ENCODE results near the gene ADGRG2. TPM values are rescaled to one million over a fixed set of nuclear protein-coding genes. Genes with fewer than 3 reads are reported as not detected.

ADGRG2 gene
- total RNA-seq, 4 donors from 2014 or later: 1.3 to 3.8 (median 2.0) TPM

DNA sequence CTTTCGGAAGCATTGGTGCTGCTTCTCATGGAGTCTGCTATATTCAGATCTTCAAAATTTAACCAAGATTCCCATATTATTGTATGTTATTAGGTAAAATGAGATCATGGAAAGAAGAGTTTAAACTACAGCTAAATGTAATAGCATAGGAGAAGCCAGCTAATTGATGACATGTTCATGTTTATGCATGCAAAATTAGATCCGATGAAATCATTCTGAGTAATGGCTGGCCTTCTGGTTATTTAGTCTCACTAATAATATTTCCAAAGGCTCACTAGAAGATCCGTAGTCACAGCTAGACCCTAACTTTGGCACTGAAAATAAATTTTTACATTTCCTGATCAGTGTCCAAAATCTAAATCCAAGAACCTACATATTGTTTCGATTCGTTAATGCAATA, 118.5 kb downstream of the ADGRG2 start:
- no peak for ATAC-seq
- TF ChIP-seq POLR2AphosphoS5 (IDR thresholded peaks at IDR 0.05) (no peak), EP300 (IDR thresholded peaks at IDR 0.05) (no peak)
- Histone ChIP-seq H3K9me3 (no peaks in the 10 kb centered on the region), H3K4me3 (no peak overlapping the region), H3K27ac (no peak overlapping the region), H3K36me3 (no peaks in the 10 kb centered on the region), H3K4me1 (peaks cover 0 to 7% (median 0%) of the 10 kb centered on the region in 3 donors), H3K27me3 (no peaks in the 10 kb centered on the region)
- WGBS, 2 donors (ENCODE audit: low coverage in 1 of 2): 85 to 86% methylated on average over 5 of the region's 5 CpGs

DNA sequence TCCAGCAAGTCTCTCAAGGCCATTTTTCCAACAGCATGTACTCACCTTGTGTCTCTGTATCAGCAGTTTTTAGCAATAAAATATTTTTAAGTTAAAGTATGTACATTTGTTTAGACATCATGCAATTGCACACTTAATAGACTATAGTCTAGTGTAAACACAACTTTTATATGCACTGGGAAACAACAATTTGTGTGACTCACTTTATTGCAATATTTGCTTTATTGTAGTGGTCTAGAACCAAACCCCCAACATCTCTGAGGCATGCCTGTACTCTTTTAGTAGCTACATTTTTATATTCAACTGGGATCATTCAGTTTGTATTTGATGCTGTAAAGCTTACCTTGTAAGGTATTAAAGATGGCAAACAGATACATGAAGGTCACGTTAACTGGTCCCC, 123.6 kb downstream of the ADGRG2 start:
- TF ChIP-seq EP300 (IDR thresholded peaks at IDR 0.05) (no peak), POLR2A (IDR thresholded peaks at IDR 0.05) (no peak), POLR2AphosphoS5 (IDR thresholded peaks at IDR 0.05) (no peak)
- TF ChIP-seq, protein P1, sequence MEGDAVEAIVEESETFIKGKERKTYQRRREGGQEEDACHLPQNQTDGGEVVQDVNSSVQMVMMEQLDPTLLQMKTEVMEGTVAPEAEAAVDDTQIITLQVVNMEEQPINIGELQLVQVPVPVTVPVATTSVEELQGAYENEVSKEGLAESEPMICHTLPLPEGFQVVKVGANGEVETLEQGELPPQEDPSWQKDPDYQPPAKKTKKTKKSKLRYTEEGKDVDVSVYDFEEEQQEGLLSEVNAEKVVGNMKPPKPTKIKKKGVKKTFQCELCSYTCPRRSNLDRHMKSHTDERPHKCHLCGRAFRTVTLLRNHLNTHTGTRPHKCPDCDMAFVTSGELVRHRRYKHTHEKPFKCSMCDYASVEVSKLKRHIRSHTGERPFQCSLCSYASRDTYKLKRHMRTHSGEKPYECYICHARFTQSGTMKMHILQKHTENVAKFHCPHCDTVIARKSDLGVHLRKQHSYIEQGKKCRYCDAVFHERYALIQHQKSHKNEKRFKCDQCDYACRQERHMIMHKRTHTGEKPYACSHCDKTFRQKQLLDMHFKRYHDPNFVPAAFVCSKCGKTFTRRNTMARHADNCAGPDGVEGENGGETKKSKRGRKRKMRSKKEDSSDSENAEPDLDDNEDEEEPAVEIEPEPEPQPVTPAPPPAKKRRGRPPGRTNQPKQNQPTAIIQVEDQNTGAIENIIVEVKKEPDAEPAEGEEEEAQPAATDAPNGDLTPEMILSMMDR (IDR thresholded peaks at IDR 0.05): no peak
- H3K36me3 ChIP-seq: no peaks in the 10 kb centered on the region
- H3K27ac ChIP-seq: no peak overlapping the region
- H3K27me3 ChIP-seq: no peaks in the 10 kb centered on the region
- no peaks in the 10 kb centered on the region for H3K9me3 ChIP-seq
- H3K4me1 ChIP-seq: peaks cover 0 to 7% (median 0%) of the 10 kb centered on the region in 3 donors
- 40 to 88% methylated on average over 1 of the region's 1 CpG for whole genome bisulfite sequencing, 2 donors (ENCODE audit: low coverage in 1 of 2)
- ATAC-seq: no peak
- H3K4me3 ChIP-seq: no peak overlapping the region

GRCh38 chrX:18997916-18998315, 124.4 kb downstream of the ADGRG2 start:
- H3K4me1 ChIP-seq: peaks cover 0 to 7% (median 0%) of the 10 kb centered on the region in 3 donors
- ATAC-seq: no peak
- 59 to 70% methylated on average over 2 to 4 of the region's 4 CpGs for WGBS, 2 donors (ENCODE audit: low coverage in 1 of 2)
- TF ChIP-seq POLR2AphosphoS5 (IDR thresholded peaks at IDR 0.05): no peak
- no peaks in the 10 kb centered on the region for H3K9me3 ChIP-seq
- no peaks in the 10 kb centered on the region for H3K27me3 ChIP-seq
- no peaks in the 10 kb centered on the region for H3K36me3 ChIP-seq
- H3K4me3 ChIP-seq: no peak overlapping the region
- no peak overlapping the region for H3K27ac ChIP-seq

DNA sequence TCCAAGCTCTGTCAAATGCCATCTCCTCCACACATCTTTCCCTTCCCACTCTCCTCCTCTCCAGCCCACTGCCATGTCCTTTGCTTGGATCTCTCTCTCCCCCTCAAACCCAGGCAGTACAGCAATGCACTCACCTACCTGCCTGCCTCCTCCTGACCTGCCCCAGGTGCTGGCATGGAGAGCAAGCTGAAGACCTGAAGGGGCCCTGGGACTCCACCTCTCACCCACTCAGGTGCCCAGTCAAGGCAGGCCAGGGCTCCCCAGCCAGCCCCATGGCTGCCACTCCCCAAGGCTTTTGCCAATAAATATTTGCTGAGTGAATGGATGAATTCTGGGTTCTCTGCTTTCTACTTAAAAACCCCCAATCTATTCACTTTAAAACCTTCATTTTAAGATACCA, 125.7 kb downstream of the ADGRG2 start:
- no peaks in the 10 kb centered on the region for H3K27me3 ChIP-seq
- H3K36me3 ChIP-seq: no peaks in the 10 kb centered on the region
- peaks cover 0 to 7% (median 0%) of the 10 kb centered on the region in 3 donors for H3K4me1 ChIP-seq
- no peak overlapping the region for H3K4me3 ChIP-seq
- H3K27ac ChIP-seq: no peak overlapping the region
- no peaks in the 10 kb centered on the region for H3K9me3 ChIP-seq
- ATAC-seq: no peak
- TF ChIP-seq, protein P1 (IDR thresholded peaks at IDR 0.05): no peak
- no peak for TF ChIP-seq POLR2AphosphoS5 (IDR thresholded peaks at IDR 0.05)

GRCh38 chrX:18995221-18995620, 127.0 kb downstream of the ADGRG2 start:
- H3K27me3 ChIP-seq: no peaks in the 10 kb centered on the region
- WGBS, 2 donors (ENCODE audit: low coverage in 1 of 2): 25 to 45% methylated on average over 1 to 3 of the region's 3 CpGs

GRCh38 chrX:18994713-18995112, 127.6 kb downstream of the ADGRG2 start:
- Histone ChIP-seq H3K27ac (no peak overlapping the region), H3K36me3 (peaks cover 0 to 4% of the 10 kb centered on the region in 2 donors), H3K27me3 (no peaks in the 10 kb centered on the region), H3K4me3 (no peak overlapping the region), H3K4me1 (peaks cover 0 to 3% (median 0%) of the 10 kb centered on the region in 3 donors), H3K9me3 (no peaks in the 10 kb centered on the region)
- WGBS, 2 donors (ENCODE audit: low coverage in 1 of 2): 41 to 66% methylated on average over 2 to 3 of the region's 3 CpGs
- no peak for ATAC-seq
- TF ChIP-seq POLR2A (IDR thresholded peaks at IDR 0.05) (no peak), EP300 (IDR thresholded peaks at IDR 0.05) (no peak), POLR2AphosphoS5 (IDR thresholded peaks at IDR 0.05) (no peak)
- TF ChIP-seq, protein P1 (IDR thresholded peaks at IDR 0.05): no peak

More at GRCh38 chrX:18995221-18995620, 127.0 kb downstream of the ADGRG2 start:
- TF ChIP-seq POLR2A (IDR thresholded peaks at IDR 0.05) (no peak), POLR2AphosphoS5 (IDR thresholded peaks at IDR 0.05) (no peak)
- Histone ChIP-seq H3K4me3 (no peak overlapping the region), H3K9me3 (no peaks in the 10 kb centered on the region), H3K4me1 (peaks cover 0 to 7% (median 0%) of the 10 kb centered on the region in 3 donors), H3K27ac (no peak overlapping the region), H3K36me3 (no peaks in the 10 kb centered on the region)
- ATAC-seq: no peak

Data from gastroesophageal sphincter (tissue), 4 donors.